Measurements from ENCODE around the gene STK32C.

- TF ChIP-seq CTCF (IDR thresholded peaks at IDR 0.05) (no peak), POLR2A (IDR thresholded peaks at IDR 0.05) (no peak)
Observed at GRCh38 chr10:132212816-132213215, 94.9 kb downstream of the STK32C start.

Data from body of pancreas (tissue), 4 donors.